Endothelial cell of umbilical vein (primary cell): Measurements from ENCODE around the gene OR5B21. TPM values are rescaled to one million over a fixed set of nuclear protein-coding genes. Genes with fewer than 3 reads are reported as not detected.

Experiments
- BruUV-seq: library from RNA; stranded (reverse); fragments of 400-500 nt; replicated peaks from 2 replicates; lab custom pipeline; 2021; lab: Mats Ljungman, UMichigan
- CTCF ChIA-PET: fragments of 300-600, 350-600 bp; sonication (Branson Sonifier 250); formaldehyde crosslinking; loops from one replicate; lab custom pipeline; 2021; ENCODE audit warnings: antibody characterized with exemption, inconsistent platforms; lab: Charles Lee
- POLR2A ChIA-PET: fragments of 300-600, 350-600 bp; sonication (Branson Sonifier 250); formaldehyde crosslinking; loops from one replicate; lab custom pipeline; 2021; ENCODE audit warnings: antibody characterized with exemption, inconsistent platforms; lab: Charles Lee
- DNase-seq: peaks from one replicate; pipeline ENCODE4 v3.0.0-alpha.2; 2011; ENCODE audit warnings: low read depth, low spot score
- FAIRE-seq: peaks from 2 replicates; lab custom pipeline; 2011; peaks lifted over from hg19 to GRCh38; lab: Jason Lieb, UNC
- H2AFZ ChIP-seq: 2 replicates; pipeline ENCODE4 v1.6.0; 2012; ENCODE audit warnings: low read depth, low read length, control low read depth, inconsistent platforms
- H3K27ac ChIP-seq: 2 replicates; pipeline ENCODE4 v1.5.1; 2011; ENCODE audit warnings: low read depth, mild to moderate bottlenecking, control low read depth, low read length, moderate library complexity; ENCODE audit not compliant: insufficient read depth
- H3K27me3 ChIP-seq, 2 experiments: 2 replicates each; pipeline versions ENCODE4 v1.6.0 to v1.6.1; 2011; ENCODE audit warnings: low read length in 2 of 2, mixed read lengths in 1 of 2; ENCODE audit not compliant: control insufficient read depth in 2 of 2, insufficient read depth in 2 of 2
- H3K36me3 ChIP-seq, 2 experiments: 2 replicates in 1 of 2; 3 replicates in 1 of 2; pipeline ENCODE4 v1.5.1; 2011; ENCODE audit warnings: low read length in 2 of 2, mild to moderate bottlenecking in 1 of 2, moderate library complexity in 1 of 2; ENCODE audit not compliant: control insufficient read depth in 2 of 2, insufficient read depth in 2 of 2; ENCODE audit errors: extremely low read depth in 1 of 2
- H3K4me1 ChIP-seq: 3 replicates; pipeline ENCODE4 v1.5.1; 2011; ENCODE audit warnings: mild to moderate bottlenecking, low read length; ENCODE audit not compliant: control insufficient read depth, insufficient read depth; ENCODE audit errors: extremely low read depth
- H3K4me2 ChIP-seq: 2 replicates; pipeline ENCODE4 v1.6.1; 2011; ENCODE audit warnings: low read length, control low read depth, mixed read lengths; ENCODE audit not compliant: insufficient read depth
- H3K4me3 ChIP-seq, 3 experiments: fragments of 200-600 bp in 1 of 3; sonication (generic), shearing (Covaris generic) in 1 of 3; replicated peaks in 1 of 3; 2 replicates each; pipeline ENCODE4 v1.5.1; 2011 to 2016; ENCODE audit warnings: control low read depth in 3 of 3, low read length in 3 of 3, mild to moderate bottlenecking in 2 of 3, inconsistent platforms in 1 of 3, low read depth in 1 of 3, moderate library complexity in 1 of 3; ENCODE audit not compliant: insufficient read depth in 1 of 3
- H3K79me2 ChIP-seq: 2 replicates; pipeline ENCODE4 v1.6.0; 2012; ENCODE audit warnings: low read length, inconsistent platforms; ENCODE audit not compliant: control insufficient read depth, insufficient read depth
- H3K9ac ChIP-seq: replicated peaks from 2 replicates; pipeline ENCODE3; 2011; ENCODE audit warnings: low read length, control low read depth; ENCODE audit not compliant: insufficient read depth; ENCODE audit errors: extremely low read depth
- H3K9me1 ChIP-seq: replicated peaks from 3 replicates; pipeline ENCODE4 v1.6.0; 2011; ENCODE audit warnings: mild to moderate bottlenecking, low read length; ENCODE audit not compliant: control insufficient read depth, insufficient read depth; ENCODE audit errors: extremely low read depth
- H3K9me3 ChIP-seq: replicated peaks from 2 replicates; pipeline ENCODE4 v1.5.1; 2012; ENCODE audit warnings: low read length, inconsistent platforms; ENCODE audit not compliant: control insufficient read depth, insufficient read depth
- H4K20me1 ChIP-seq: replicated peaks from 2 replicates; pipeline ENCODE3; 2011; ENCODE audit warnings: mild to moderate bottlenecking, low read length; ENCODE audit not compliant: control insufficient read depth, insufficient read depth; ENCODE audit errors: extremely low read depth
- FOS ChIP-seq: IDR thresholded peaks from 2 replicates; pipeline ENCODE4 v1.6.1; 2011; ENCODE audit warnings: mild to moderate bottlenecking, low read length, moderate library complexity, borderline replicate concordance; ENCODE audit not compliant: insufficient read depth
- GATA2 ChIP-seq: IDR thresholded peaks from 2 replicates; pipeline ENCODE4 v1.7.0; 2011; ENCODE audit warnings: low read depth, mild to moderate bottlenecking, moderate library complexity, mixed read lengths, low read length; ENCODE audit not compliant: insufficient read length, insufficient read depth
- JUN ChIP-seq: IDR thresholded peaks from 2 replicates; pipeline ENCODE4 v1.6.1; 2011; ENCODE audit warnings: borderline replicate concordance, low read depth; ENCODE audit not compliant: insufficient read length, insufficient read depth
- MYC ChIP-seq: IDR thresholded peaks from one replicate; pipeline ENCODE4 v1.6.1; 2011; ENCODE audit warnings: mild to moderate bottlenecking, low read depth, low read length
- POLR2A ChIP-seq: IDR thresholded peaks from 2 replicates; pipeline ENCODE4 v1.6.1; 2012; ENCODE audit warnings: low read depth, mild to moderate bottlenecking, control low read depth, low read length
- POLR2AphosphoS5 ChIP-seq: IDR thresholded peaks from 2 replicates; pipeline ENCODE4 v1.6.1; 2012; ENCODE audit warnings: low read depth, mild to moderate bottlenecking, control low read depth, low read length, moderate library complexity; ENCODE audit not compliant: insufficient read depth
- dilution Hi-C: fragments of 300-500 bp; cut with MboI; formaldehyde crosslinking; loops from one replicate; pipeline ENCODE4 v1.15.0; 2019; ENCODE audit warnings: low sequenced_read_pairs; ENCODE audit not compliant: extremely low pct_ligation_motif_present
- intact Hi-C: fragments of 100-400 bp; cut with micrococcal nuclease; formaldehyde crosslinking; loops from one replicate; pipeline ENCODE4 v1.10.0; 2022
- polyA plus RNA-seq, 4 experiments: library from polyadenylated mRNA; depleted of rRNA in 3 of 4; stranded (reverse) in 3 of 4; unstranded in 1 of 4; fragments of >200 nt; gene quantifications; 2 replicates each; pipeline versions ENCODE4 v1.2.1 to v1.2.3, GENCODE V29; 2011 to 2012; ENCODE audit warnings: missing spikeins in 1 of 4
- total RNA-seq: library from RNA; stranded (reverse); gene quantifications from 2 replicates; pipeline ENCODE4 v1.2.3, GENCODE V29; 2021
- TF ChIP-seq, protein P1 (sequence below), 2 donors: IDR thresholded peaks; 1 replicate in 1 of 2; 2 replicates in 1 of 2; pipeline ENCODE4 v1.5.1; 2011; ENCODE audit warnings: low read length in 2 of 2, mild to moderate bottlenecking in 2 of 2, moderate library complexity in 2 of 2, control low read depth in 1 of 2, inconsistent platforms in 1 of 2, low read depth in 1 of 2; ENCODE audit not compliant: insufficient read depth in 1 of 2; ENCODE audit errors: extremely low read depth in 1 of 2
- TF ChIP-seq, protein P2 (sequence below): IDR thresholded peaks from 2 replicates; pipeline ENCODE4 v1.6.1; 2011; ENCODE audit not compliant: insufficient read depth, insufficient read length

OR5B21 gene
- total and polyA plus RNA-seq, 2 donors (not counting 3 experiments of a cell fraction or from before 2014, with no cell fraction given): not detected

DNA sequence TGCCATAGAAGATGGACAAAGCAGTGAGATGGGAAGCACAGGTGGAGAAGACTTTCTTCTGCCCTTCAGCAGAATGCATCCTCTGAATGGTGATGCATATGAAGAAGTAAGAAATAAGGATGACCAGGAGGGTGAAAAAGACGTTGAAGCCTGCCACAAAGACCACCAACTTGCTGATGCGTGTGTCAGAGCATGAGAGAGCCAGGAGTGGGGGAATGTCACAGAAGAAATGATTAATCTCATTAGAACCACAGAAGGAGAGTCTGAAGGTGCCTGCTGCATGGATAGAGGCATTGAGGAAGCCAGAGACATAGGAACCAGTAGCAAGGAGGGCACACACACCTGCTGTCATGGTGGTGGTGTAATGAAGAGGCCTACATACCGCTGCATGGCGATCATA lies 550 bp downstream of the OR5B21 start:
- no TSS peak for BruUV-seq
- H3K4me2 ChIP-seq: no peak overlapping the region
- H3K4me3 ChIP-seq: no peak overlapping the region
- H2AFZ ChIP-seq: no peak overlapping the region
- no peak for FAIRE-seq
- H3K36me3 ChIP-seq: no peaks in the 10 kb centered on the region
- H3K9ac ChIP-seq: no peak overlapping the region
- no peak overlapping the region for H3K27ac ChIP-seq
- H3K4me1 ChIP-seq: no peaks in the 10 kb centered on the region
- TF ChIP-seq JUN (no peak), FOS (no peak), POLR2A (no peak), MYC (no peak), GATA2 (no peak), POLR2AphosphoS5 (no peak)
- TF ChIP-seq, protein P1, sequence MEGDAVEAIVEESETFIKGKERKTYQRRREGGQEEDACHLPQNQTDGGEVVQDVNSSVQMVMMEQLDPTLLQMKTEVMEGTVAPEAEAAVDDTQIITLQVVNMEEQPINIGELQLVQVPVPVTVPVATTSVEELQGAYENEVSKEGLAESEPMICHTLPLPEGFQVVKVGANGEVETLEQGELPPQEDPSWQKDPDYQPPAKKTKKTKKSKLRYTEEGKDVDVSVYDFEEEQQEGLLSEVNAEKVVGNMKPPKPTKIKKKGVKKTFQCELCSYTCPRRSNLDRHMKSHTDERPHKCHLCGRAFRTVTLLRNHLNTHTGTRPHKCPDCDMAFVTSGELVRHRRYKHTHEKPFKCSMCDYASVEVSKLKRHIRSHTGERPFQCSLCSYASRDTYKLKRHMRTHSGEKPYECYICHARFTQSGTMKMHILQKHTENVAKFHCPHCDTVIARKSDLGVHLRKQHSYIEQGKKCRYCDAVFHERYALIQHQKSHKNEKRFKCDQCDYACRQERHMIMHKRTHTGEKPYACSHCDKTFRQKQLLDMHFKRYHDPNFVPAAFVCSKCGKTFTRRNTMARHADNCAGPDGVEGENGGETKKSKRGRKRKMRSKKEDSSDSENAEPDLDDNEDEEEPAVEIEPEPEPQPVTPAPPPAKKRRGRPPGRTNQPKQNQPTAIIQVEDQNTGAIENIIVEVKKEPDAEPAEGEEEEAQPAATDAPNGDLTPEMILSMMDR (IDR thresholded peaks at IDR 0.05; ENCODE audit: extremely low read depth in 1 of 2, insufficient read depth in 1 of 2, low read depth in 1 of 2, low read length in 2 of 2): no peak
- TF ChIP-seq, protein P2, sequence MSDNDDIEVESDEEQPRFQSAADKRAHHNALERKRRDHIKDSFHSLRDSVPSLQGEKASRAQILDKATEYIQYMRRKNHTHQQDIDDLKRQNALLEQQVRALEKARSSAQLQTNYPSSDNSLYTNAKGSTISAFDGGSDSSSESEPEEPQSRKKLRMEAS: no peak
- no peaks in the 10 kb centered on the region for H4K20me1 ChIP-seq
- intact Hi-C loops: no loop called here
- POLR2A ChIA-PET: no interaction called here
- H3K79me2 ChIP-seq: no peaks in the 10 kb centered on the region
- CTCF ChIA-PET: no interaction called here
- DNase-seq: no peak
- peaks cover 6 to 14% of the 10 kb centered on the region in 2 experiments for H3K27me3 ChIP-seq
- dilution Hi-C loops: no loop called here
- no peaks in the 10 kb centered on the region for H3K9me3 ChIP-seq
- H3K9me1 ChIP-seq: no peaks in the 10 kb centered on the region
